Measurements from ENCODE around the gene STAT5A.

Gene STAT5A

DNA sequence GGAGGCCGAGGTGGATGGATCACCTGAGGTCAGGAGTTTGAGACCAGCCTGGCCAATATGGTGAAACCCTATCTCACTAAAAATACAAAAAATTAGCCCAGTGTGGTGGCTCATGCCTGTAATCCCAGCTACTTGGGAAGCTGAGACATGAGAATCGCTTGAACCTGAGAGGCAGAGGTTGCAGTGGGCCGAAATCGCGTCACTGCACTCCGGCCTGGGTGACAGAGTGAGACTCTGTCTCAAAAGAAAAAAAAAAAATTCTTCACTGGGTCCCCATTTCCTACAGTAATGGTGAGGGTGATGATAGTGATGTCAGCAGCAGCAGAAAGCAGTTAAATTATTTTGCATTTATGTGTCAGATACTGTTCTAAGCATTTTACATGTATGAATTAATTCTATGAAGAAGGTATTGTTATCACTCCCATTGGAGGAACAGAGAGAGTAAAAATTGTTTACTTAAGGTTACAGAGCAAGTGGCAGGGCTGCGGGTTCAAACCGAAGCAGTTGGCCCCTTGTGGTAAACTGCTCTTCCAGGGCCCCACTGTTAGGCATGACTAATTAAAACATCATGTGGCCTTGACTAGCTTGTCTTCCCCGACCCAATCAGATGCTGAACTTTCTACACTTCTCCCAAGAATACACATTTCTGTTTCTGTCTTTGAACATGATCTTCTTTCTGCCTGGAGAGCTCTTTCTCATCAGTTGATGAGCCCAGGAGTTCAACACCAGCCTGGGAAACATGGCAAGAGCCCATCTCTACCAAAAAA is 54.1 kb downstream of the STAT5A start:
- Histone ChIP-seq H3K27ac (ENCODE audit: low read length) (no peak overlapping the region), H3K4me1 (ENCODE audit: insufficient read depth, low read length) (no peaks in the 10 kb centered on the region), H3K36me3 (ENCODE audit: insufficient read depth, low read length) (peaks cover 36% of the 10 kb centered on the region), H3K4me2 (ENCODE audit: insufficient read depth, low read length) (no peak overlapping the region), H4K20me1 (ENCODE audit: insufficient read depth, low read length) (no peaks in the 10 kb centered on the region), H2AFZ (ENCODE audit: low read depth, low read length) (no peak overlapping the region), H3K4me3 (ENCODE audit: low read depth in 1 of 2, low read length in 2 of 2) (no peak overlapping the region), H3K9ac (ENCODE audit: low read depth, low read length) (no peak overlapping the region), H3K79me2 (ENCODE audit: insufficient read depth, low read length) (no peaks in the 10 kb centered on the region), H3K9me3 (ENCODE audit: insufficient read depth, low read length, severe bottlenecking) (no peaks in the 10 kb centered on the region), H3K27me3 (ENCODE audit: insufficient read depth, low read length, poor library complexity) (no peaks in the 10 kb centered on the region)
- no peak for TF ChIP-seq EZH2 (IDR thresholded peaks at IDR 0.05; ENCODE audit: borderline replicate concordance, low read depth, low read length, severe bottlenecking)
- TF ChIP-seq, protein P1, sequence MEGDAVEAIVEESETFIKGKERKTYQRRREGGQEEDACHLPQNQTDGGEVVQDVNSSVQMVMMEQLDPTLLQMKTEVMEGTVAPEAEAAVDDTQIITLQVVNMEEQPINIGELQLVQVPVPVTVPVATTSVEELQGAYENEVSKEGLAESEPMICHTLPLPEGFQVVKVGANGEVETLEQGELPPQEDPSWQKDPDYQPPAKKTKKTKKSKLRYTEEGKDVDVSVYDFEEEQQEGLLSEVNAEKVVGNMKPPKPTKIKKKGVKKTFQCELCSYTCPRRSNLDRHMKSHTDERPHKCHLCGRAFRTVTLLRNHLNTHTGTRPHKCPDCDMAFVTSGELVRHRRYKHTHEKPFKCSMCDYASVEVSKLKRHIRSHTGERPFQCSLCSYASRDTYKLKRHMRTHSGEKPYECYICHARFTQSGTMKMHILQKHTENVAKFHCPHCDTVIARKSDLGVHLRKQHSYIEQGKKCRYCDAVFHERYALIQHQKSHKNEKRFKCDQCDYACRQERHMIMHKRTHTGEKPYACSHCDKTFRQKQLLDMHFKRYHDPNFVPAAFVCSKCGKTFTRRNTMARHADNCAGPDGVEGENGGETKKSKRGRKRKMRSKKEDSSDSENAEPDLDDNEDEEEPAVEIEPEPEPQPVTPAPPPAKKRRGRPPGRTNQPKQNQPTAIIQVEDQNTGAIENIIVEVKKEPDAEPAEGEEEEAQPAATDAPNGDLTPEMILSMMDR (IDR thresholded peaks at IDR 0.05; ENCODE audit: borderline replicate concordance, extremely low read depth, low read length, poor library complexity, severe bottlenecking), result no peak
- ATAC-seq (ENCODE audit: insufficient read depth, low read depth), result no peak
- DNase-seq, result no peak

DNA sequence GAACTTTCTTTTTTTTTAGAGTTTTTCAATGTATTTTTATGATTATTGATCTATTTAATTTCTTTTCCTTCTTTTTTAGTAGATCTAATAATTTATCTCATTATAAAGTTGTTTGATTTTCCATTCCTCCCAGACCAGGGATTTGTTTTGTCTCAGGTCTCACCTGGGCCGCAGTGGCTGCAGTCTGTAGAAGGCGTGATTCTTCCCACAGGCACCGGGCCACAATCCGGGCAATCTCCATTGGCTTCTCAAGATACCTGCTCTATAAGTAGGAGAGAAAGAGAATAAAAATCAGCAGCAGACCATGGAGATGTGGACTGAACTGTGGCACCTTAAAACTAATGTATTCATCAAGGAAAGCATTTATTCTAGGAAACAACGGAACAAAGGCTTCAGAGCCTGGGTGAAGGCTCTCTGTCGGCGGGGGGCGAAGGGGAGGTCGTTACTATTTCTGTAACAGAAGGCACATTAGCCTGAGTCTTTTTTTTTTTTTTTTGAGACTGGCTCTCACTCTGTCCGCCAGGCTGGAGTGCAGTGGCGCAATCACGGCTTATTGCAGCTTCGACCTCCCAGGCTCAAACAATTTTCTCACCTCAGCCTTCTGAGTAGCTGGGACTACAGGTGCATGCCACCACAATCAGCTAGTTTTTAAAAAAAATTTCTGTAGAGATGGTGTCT is 57.2 kb downstream of the STAT5A start:
- H2AFZ ChIP-seq (ENCODE audit: low read depth, low read length), result no peak overlapping the region
- no peaks in the 10 kb centered on the region for H4K20me1 ChIP-seq (ENCODE audit: insufficient read depth, low read length)
- no peak for DNase-seq
- no peak for TF ChIP-seq EZH2 (IDR thresholded peaks at IDR 0.05; ENCODE audit: borderline replicate concordance, low read depth, low read length, severe bottlenecking)
- TF ChIP-seq, protein P1 (IDR thresholded peaks at IDR 0.05; ENCODE audit: borderline replicate concordance, extremely low read depth, low read length, poor library complexity, severe bottlenecking), result no peak
- no peak overlapping the region for H3K9ac ChIP-seq (ENCODE audit: low read depth, low read length)
- no peak overlapping the region for H3K4me2 ChIP-seq (ENCODE audit: insufficient read depth, low read length)
- no peak for ATAC-seq (ENCODE audit: insufficient read depth, low read depth)
- H3K27ac ChIP-seq (ENCODE audit: low read length), result no peak overlapping the region
- H3K9me3 ChIP-seq (ENCODE audit: insufficient read depth, low read length, severe bottlenecking), result no peaks in the 10 kb centered on the region
- H3K79me2 ChIP-seq (ENCODE audit: insufficient read depth, low read length), result no peaks in the 10 kb centered on the region
- no peaks in the 10 kb centered on the region for H3K27me3 ChIP-seq (ENCODE audit: insufficient read depth, low read length, poor library complexity)
- no peaks in the 10 kb centered on the region for H3K4me1 ChIP-seq (ENCODE audit: insufficient read depth, low read length)
- no peak overlapping the region for H3K4me3 ChIP-seq (ENCODE audit: low read depth in 1 of 2, low read length in 2 of 2)
- H3K36me3 ChIP-seq (ENCODE audit: insufficient read depth, low read length), result peaks cover 25% of the 10 kb centered on the region

DNA sequence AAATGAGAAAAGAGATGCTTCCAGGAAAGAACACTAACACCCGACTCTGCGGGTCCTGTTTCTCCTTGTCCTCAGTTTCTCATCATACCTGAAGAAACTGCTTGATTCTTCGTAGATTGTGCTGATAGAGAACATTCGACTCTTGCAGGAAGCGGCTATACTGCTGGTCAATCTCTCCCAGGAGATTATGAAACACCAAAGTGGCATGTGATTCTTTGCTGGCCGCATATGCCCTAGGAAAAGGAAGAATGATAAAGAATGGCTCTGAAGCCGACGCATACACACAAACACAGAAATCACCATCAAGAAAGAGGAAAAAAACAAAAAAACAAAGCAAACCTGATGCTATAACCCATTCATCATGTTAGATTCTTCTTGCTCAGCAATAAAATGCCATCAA is 58.2 kb downstream of the STAT5A start:
- Histone ChIP-seq H3K9ac (ENCODE audit: low read depth, low read length) (no peak overlapping the region), H2AFZ (ENCODE audit: low read depth, low read length) (no peak overlapping the region), H3K79me2 (ENCODE audit: insufficient read depth, low read length) (no peaks in the 10 kb centered on the region), H3K9me3 (ENCODE audit: insufficient read depth, low read length, severe bottlenecking) (no peaks in the 10 kb centered on the region), H3K4me2 (ENCODE audit: insufficient read depth, low read length) (no peak overlapping the region), H3K27ac (ENCODE audit: low read length) (no peak overlapping the region), H3K4me3 (ENCODE audit: low read depth in 1 of 2, low read length in 2 of 2) (no peak overlapping the region), H3K36me3 (ENCODE audit: insufficient read depth, low read length) (peaks cover 18% of the 10 kb centered on the region), H4K20me1 (ENCODE audit: insufficient read depth, low read length) (no peaks in the 10 kb centered on the region), H3K4me1 (ENCODE audit: insufficient read depth, low read length) (no peaks in the 10 kb centered on the region), H3K27me3 (ENCODE audit: insufficient read depth, low read length, poor library complexity) (no peaks in the 10 kb centered on the region)
- no peak for ATAC-seq (ENCODE audit: insufficient read depth, low read depth)
- no peak for DNase-seq
- TF ChIP-seq, protein P1 (IDR thresholded peaks at IDR 0.05; ENCODE audit: borderline replicate concordance, extremely low read depth, low read length, poor library complexity, severe bottlenecking), result no peak
- TF ChIP-seq EZH2 (IDR thresholded peaks at IDR 0.05; ENCODE audit: borderline replicate concordance, low read depth, low read length, severe bottlenecking), result no peak

All from DND-41 (cell line).